ENCODE results near the gene ARL10. TPM values are rescaled to one million over a fixed set of nuclear protein-coding genes. Genes with fewer than 3 reads are reported as not detected.

Gene ARL10
- total RNA-seq, 2 donors from 2014 or later: 4.0 to 5.8 TPM

- TF ChIP-seq, protein P1, sequence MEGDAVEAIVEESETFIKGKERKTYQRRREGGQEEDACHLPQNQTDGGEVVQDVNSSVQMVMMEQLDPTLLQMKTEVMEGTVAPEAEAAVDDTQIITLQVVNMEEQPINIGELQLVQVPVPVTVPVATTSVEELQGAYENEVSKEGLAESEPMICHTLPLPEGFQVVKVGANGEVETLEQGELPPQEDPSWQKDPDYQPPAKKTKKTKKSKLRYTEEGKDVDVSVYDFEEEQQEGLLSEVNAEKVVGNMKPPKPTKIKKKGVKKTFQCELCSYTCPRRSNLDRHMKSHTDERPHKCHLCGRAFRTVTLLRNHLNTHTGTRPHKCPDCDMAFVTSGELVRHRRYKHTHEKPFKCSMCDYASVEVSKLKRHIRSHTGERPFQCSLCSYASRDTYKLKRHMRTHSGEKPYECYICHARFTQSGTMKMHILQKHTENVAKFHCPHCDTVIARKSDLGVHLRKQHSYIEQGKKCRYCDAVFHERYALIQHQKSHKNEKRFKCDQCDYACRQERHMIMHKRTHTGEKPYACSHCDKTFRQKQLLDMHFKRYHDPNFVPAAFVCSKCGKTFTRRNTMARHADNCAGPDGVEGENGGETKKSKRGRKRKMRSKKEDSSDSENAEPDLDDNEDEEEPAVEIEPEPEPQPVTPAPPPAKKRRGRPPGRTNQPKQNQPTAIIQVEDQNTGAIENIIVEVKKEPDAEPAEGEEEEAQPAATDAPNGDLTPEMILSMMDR (IDR thresholded peaks at IDR 0.05): no peak
- Histone ChIP-seq H3K36me3 (peaks cover 19% of the 10 kb centered on the region), H3K4me1 (no peaks in the 10 kb centered on the region), H3K9me3 (no peaks in the 10 kb centered on the region), H3K27me3 (no peaks in the 10 kb centered on the region), H3K27ac (no peak overlapping the region), H3K4me3 (no peak overlapping the region)
- DNase-seq (ENCODE audit: low spot score): no peak
Observed at GRCh38 chr5:176337913-176338312, 27.4 kb upstream of the ARL10 start.

- Histone ChIP-seq H3K27me3 (no peaks in the 10 kb centered on the region), H3K36me3 (peaks cover 19% of the 10 kb centered on the region), H3K27ac (no peak overlapping the region), H3K4me1 (no peaks in the 10 kb centered on the region), H3K4me3 (no peak overlapping the region), H3K9me3 (no peaks in the 10 kb centered on the region)
- no peak for DNase-seq (ENCODE audit: low spot score)
- TF ChIP-seq, protein P1 (IDR thresholded peaks at IDR 0.05): no peak
Observed at GRCh38 chr5:176339304-176339703, 26.0 kb upstream of the ARL10 start.

DNA sequence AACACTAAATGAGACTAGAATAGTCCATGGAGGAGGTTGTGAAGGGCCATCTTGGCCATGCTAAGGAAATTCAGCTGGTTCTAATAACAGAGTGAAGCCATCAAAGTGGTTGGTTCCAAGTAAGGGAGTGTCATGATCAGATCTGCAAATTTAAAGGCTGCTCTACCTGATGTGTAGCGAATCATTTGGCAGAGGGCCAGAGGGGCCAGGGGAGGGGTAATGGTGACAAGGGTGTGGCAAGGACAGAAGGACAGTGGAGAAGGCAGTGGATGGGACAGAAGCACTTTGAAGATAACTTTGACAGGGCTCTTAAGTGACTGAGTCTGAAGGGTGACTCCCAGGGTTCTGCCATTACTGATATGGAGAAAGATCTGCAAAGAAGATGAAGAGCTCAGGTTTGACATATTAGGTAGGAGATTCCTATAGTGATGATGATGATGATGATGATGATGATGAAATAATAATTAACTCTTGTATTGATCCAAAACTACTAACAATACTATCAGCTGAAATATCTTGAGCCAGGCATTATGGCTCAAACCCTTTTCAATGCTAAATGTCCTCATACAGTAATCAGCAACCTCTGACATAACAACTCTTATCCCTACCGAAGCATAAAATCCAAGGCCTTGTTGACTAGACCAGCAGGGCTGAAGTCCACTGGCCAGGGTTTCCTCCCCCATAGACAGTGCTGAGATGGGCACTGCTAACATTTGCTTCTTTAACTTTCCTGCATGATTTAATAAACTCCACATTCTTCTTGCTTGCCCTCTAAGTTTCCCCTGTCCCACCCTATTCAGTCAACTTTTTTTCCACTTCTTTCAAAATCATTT, 23.7 kb upstream of the ARL10 start:
- no peak overlapping the region for H3K4me3 ChIP-seq
- H3K9me3 ChIP-seq: no peaks in the 10 kb centered on the region
- H3K27me3 ChIP-seq: no peaks in the 10 kb centered on the region
- no peaks in the 10 kb centered on the region for H3K4me1 ChIP-seq
- TF ChIP-seq, protein P1 (IDR thresholded peaks at IDR 0.05): no peak
- no peak for DNase-seq (ENCODE audit: low spot score)
- H3K27ac ChIP-seq: no peak overlapping the region
- H3K36me3 ChIP-seq: peaks cover 40% of the 10 kb centered on the region

GRCh38 chr5:176342158-176342483, 23.2 kb upstream of the ARL10 start:
- peaks cover 40% of the 10 kb centered on the region for H3K36me3 ChIP-seq
- H3K27me3 ChIP-seq: no peaks in the 10 kb centered on the region
- DNase-seq (ENCODE audit: low spot score): no peak
- no peaks in the 10 kb centered on the region for H3K4me1 ChIP-seq
- H3K27ac ChIP-seq: no peak overlapping the region
- no peak overlapping the region for H3K4me3 ChIP-seq
- no peaks in the 10 kb centered on the region for H3K9me3 ChIP-seq
- TF ChIP-seq, protein P1 (IDR thresholded peaks at IDR 0.05): no peak

- no peak overlapping the region for H3K27ac ChIP-seq
- DNase-seq (ENCODE audit: low spot score): no peak
- no peak overlapping the region for H3K4me3 ChIP-seq
- no peaks in the 10 kb centered on the region for H3K9me3 ChIP-seq
- TF ChIP-seq, protein P1 (IDR thresholded peaks at IDR 0.05): no peak
- peaks cover 40% of the 10 kb centered on the region for H3K36me3 ChIP-seq
- H3K4me1 ChIP-seq: no peaks in the 10 kb centered on the region
- no peaks in the 10 kb centered on the region for H3K27me3 ChIP-seq
Observed at GRCh38 chr5:176342766-176343458, 22.4 kb upstream of the ARL10 start.
